Stimulated activated CD8-positive, alpha-beta memory T cell treated with anti-CD3 and anti-CD28 coated beads, Interleukin-2, amount 100 ng/mL, for 48 hours (primary cell): Measurements from ENCODE around the gene DCXR.

ENCODE experiments used
- DNase-seq, 2 donors: peaks; one replicate each; pipeline ENCODE4 v3.0.0-alpha.2; 2020; ENCODE audit warnings: low read depth in 2 of 2

The DCXR gene

GRCh38 chr17:82073446-82073845 lies 35.9 kb upstream of the DCXR start:
- no peak for DNase-seq

GRCh38 chr17:82072827-82073226 lies 35.3 kb upstream of the DCXR start:
- DNase-seq = no peak

GRCh38 chr17:82070611-82071010 lies 33.1 kb upstream of the DCXR start:
- no peak for DNase-seq

GRCh38 chr17:82065638-82066303 lies 28.3 kb upstream of the DCXR start, which contains the start of gene DUS1L:
Gene DUS1L (minus strand): TSS chr17:82065804. CDS start chr17:82065059, 745 bp downstream.
- peak; percentile 59 to 60 for DNase-seq

GRCh38 chr17:82065193-82065637 lies 27.7 kb upstream of the DCXR start:
- no peak for DNase-seq

GRCh38 chr17:82064433-82065192 lies 27.1 kb upstream of the DCXR start:
- no peak for DNase-seq

GRCh38 chr17:82063424-82064415 lies 26.2 kb upstream of the DCXR start:
- DNase-seq = no peak

- DNase-seq = no peak
Measured at GRCh38 chr17:82062984-82063368, 25.5 kb upstream of the DCXR start.

- DNase-seq = no peak
Measured at GRCh38 chr17:82062076-82062983, 24.8 kb upstream of the DCXR start.

GRCh38 chr17:82061047-82061925 lies 23.8 kb upstream of the DCXR start:
- DNase-seq = no peak

GRCh38 chr17:82060614-82061013 lies 23.1 kb upstream of the DCXR start:
- no peak for DNase-seq

GRCh38 chr17:82060001-82060380 lies 22.5 kb upstream of the DCXR start:
- DNase-seq = no peak

GRCh38 chr17:82059272-82060000 lies 21.9 kb upstream of the DCXR start:
- no peak for DNase-seq

GRCh38 chr17:82058855-82059249 lies 21.4 kb upstream of the DCXR start:
- DNase-seq = no peak

GRCh38 chr17:82058230-82058854 lies 20.8 kb upstream of the DCXR start:
- no peak for DNase-seq

GRCh38 chr17:82056729-82057621 lies 19.5 kb upstream of the DCXR start:
- DNase-seq = no peak

- no peak for DNase-seq
Measured at GRCh38 chr17:82055965-82056728, 18.6 kb upstream of the DCXR start.
